GM12874 (cell line): ENCODE data around the gene SLC22A1.

Experiments used
- TF ChIP-seq, protein P1 (sequence below): IDR thresholded peaks from 2 replicates; pipeline ENCODE4 v1.5.1; 2011; ENCODE audit warnings: low read depth, mild to moderate bottlenecking, control low read depth, low read length, moderate library complexity; ENCODE audit not compliant: insufficient read depth

SLC22A1 gene

DNA sequence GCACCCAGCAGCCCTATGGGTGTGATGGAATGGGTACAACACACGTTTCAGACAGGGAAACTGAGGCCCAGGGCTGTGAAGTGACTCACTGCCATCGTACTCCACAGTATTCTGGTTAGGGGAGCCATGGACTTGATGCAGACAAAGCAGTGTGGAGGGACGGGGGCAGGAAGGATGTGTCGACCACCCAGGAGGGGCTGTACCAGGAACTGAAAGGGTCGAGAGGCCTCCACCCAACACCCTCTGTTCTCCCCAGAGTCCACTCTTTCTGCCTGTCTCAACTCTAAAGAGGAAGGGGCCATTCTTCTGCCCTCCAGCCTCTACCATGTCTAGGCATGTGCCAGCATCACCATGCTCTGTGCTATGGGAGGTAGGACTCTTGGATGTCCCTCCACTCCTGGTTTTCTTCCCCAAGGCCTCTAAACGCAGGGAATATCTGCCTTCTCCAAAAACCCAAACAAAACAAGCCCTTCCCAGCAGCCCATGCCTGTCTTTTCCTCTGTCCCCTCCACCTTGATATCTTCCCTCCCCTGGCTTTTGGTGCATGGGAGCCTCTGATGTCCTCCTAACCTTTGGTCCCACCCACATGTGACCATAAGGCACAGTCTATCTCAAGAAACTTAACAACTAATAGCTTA is 7.4 kb downstream of the SLC22A1 start:
- TF ChIP-seq, protein P1, sequence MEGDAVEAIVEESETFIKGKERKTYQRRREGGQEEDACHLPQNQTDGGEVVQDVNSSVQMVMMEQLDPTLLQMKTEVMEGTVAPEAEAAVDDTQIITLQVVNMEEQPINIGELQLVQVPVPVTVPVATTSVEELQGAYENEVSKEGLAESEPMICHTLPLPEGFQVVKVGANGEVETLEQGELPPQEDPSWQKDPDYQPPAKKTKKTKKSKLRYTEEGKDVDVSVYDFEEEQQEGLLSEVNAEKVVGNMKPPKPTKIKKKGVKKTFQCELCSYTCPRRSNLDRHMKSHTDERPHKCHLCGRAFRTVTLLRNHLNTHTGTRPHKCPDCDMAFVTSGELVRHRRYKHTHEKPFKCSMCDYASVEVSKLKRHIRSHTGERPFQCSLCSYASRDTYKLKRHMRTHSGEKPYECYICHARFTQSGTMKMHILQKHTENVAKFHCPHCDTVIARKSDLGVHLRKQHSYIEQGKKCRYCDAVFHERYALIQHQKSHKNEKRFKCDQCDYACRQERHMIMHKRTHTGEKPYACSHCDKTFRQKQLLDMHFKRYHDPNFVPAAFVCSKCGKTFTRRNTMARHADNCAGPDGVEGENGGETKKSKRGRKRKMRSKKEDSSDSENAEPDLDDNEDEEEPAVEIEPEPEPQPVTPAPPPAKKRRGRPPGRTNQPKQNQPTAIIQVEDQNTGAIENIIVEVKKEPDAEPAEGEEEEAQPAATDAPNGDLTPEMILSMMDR: no peak

DNA sequence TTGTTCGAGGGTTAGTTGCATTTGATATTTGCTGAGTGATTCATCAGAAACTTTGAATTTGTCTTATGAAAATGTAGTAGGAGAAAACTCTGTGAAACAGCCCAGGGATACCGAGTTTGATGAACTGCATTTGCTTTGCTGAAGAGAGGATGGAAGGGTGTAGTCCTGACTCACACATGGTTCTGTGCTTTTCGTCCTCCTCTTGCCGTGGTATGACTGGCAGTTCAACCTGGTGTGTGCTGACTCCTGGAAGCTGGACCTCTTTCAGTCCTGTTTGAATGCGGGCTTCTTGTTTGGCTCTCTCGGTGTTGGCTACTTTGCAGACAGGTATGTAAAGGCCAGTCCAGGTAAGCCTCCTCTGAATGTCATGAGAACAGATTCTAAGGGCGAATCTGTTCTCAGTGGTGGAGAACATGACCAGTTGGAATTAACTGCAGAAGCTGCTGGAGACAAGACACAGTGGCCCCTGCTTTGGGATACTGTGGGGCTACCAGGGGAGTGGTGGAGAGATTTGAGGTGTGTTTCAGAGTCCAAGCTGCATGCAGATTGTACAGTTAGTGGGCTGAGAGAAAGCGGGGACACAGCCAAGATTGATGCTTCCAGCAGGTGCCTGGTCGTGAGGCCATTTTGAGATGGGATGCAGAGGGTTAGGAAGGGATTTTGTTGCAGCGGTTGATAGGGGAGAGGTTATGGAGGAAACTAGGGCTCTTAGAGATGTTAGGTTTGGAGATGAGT is 8.4 kb downstream of the SLC22A1 start:
- TF ChIP-seq, protein P1: no peak

DNA sequence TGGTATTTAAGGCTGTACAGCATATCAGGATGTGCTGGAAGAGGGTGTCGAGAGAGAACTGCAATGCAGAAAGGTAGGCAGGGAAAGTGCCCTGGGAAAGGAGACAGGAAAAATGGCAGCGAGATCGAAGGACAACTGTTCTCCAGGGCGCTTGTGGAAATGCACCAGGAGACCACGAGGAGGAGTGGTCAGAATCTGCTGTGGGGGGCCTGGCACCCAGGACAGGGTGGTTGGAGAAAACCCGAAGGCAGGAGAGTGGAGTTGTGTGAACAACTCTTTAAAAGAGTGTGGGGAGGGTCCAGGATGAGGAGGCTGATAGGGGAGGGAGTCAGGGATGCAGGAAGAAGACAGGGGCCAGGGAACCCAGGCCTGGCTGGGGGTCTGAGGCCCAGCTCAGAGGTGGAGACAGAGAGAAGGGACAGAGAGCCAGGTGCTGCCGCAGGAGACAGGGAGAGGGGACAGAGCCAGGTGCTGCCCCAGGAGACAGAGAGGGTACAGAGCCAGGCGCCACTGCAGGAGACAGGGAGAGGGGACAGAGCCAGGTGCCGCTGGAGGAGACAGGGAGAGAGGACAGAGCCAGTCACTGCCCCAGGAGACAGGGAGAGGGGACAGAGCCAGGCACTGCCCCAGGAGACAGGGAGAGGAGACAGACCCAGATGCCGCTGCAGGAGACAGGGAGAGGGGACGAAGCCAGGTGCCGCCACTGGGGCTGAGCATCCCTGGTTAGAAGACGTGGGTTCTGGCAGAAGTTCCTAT is 9.3 kb downstream of the SLC22A1 start:
- TF ChIP-seq, protein P1: no peak

DNA sequence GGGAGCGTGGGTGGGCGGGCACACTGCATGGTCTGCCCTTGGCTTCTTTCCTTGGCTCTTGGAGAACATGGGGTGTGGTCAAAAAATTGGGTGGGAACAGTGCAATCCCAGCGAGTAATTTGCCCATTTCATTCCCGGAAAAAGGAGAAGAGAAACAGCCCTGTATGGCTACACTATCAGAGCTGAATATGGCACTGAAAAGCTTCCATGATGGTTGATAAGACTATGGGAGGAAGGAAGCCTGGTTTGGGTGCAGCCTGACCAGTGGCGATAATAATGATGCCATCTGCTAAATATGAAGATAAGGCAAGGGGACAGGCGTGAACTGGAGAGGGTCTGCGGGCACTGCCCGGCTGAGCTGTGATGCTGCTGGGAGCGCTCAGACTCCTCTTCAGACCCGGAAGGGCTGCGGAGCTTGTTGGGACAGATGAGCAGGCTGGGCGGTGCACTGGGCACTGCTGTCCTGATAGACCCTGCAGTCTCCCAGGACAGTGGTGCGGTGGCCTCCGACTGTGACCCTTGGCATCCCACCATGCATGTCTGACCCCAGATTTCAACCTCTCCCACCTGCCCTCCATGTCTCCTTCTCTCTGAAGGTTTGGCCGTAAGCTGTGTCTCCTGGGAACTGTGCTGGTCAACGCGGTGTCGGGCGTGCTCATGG is 10.2 kb downstream of the SLC22A1 start:
- TF ChIP-seq, protein P1: no peak

DNA sequence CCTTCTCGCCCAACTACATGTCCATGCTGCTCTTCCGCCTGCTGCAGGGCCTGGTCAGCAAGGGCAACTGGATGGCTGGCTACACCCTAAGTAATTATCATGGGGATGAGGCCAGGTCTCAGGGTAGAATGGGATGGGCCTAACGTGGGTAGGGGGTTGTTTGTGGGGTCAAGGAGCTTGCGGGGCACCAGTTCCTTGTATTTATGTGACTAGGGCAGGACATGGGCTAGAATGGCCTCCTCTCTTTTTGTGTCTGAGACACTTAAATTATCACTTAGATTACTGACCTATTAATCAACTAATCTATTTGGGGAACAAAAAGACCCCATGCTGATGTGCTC is 10.7 kb downstream of the SLC22A1 start:
- TF ChIP-seq, protein P1: no peak

DNA sequence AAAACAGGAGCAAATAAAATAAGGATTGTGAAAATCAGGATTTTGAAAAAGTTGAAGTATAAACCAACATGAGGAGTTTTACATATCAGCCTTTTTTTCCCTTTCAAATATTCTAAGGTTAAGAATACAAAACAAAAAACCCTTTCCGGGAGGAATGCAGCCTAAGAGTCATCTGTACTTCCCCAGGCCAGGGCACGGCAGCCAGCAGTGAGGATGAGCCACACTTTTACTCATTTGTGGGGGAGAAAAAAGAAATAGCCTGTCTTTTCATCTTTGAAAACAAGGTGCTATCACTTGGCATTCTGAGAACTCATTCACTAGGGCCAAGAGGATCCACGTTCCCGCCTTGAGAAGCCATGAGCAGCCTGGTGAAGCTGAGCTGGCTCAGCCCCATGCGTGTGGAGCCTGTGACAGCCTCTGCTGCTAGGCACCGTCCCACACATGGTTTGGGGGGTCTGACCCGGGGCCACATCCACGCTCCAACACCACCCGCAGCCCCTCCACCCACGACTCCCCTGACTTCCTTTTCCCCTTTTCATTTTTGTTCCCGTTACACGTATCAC is 11.2 kb downstream of the SLC22A1 start:
- TF ChIP-seq, protein P1: no peak
